ENCODE data around the gene SHPK. TPM values are rescaled to one million over a fixed set of nuclear protein-coding genes. Genes with fewer than 3 reads are reported as not detected.

Gene SHPK
- total and polyA plus RNA-seq, 9 of the 15 experiments (the other 6 are each of a cell fraction or from before 2014, with no cell fraction given): 2.5 to 16.3 (median 11.8) TPM

DNA sequence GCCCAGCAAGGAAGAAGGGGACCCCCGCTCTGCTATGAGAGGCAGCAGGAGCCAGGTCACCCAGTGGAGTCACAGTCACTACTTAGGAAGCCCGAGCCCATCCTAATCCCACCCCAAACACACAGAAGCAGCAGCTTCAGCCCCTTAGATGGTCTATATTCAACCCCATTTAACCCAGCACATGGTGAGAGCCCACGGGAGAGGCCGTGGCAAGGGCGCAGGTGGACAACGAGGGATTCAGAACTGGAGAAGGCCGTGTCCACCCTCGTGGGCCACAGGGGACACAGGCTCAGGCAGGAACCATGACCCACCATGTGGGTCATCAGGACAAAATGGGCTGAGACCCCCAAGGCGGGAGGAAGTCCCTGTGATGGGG is 76.8 kb downstream of the SHPK start:
- FAIRE-seq (no peak), ATAC-seq (no peak), DNase-seq (ENCODE audit: extremely low read depth in 1 of 4, low spot score in 3 of 4) (no peak)
- Histone ChIP-seq H2AFZ (ENCODE audit: low read depth, low read length) (no peak overlapping the region), H3K79me2 (ENCODE audit: control insufficient read depth, insufficient read depth, low read length) (no peaks in the 10 kb centered on the region), H3K9me3 (replicated peaks; ENCODE audit: control insufficient read depth, insufficient read depth, low read depth, low read length) (no peaks in the 10 kb centered on the region), H3K36me3 (ENCODE audit: control insufficient read depth, insufficient read depth, low read length) (no peaks in the 10 kb centered on the region), H3K4me3 (no peak overlapping the region), H3K27ac (ENCODE audit: extremely low read depth, low read depth, low read length) (no peak overlapping the region), H3K4me1 (replicated peaks in 1 of 2; ENCODE audit: control insufficient read depth in 2 of 2, insufficient read depth in 2 of 2, low read length in 2 of 2) (peaks cover 11 to 24% of the 10 kb centered on the region in 2 experiments), H4K20me1 (replicated peaks; ENCODE audit: control insufficient read depth, insufficient read depth, low read length) (no peaks in the 10 kb centered on the region; the same call in 1 of the 2 replicates), H3K27me3 (ENCODE audit: control insufficient read depth in 2 of 2, insufficient read depth in 2 of 2, low read length in 2 of 2) (peaks cover 0 to 11% of the 10 kb centered on the region in 2 experiments; a peak in 2 of 5 replicates), H3K9me1 (ENCODE audit: control insufficient read depth, insufficient read depth, low read length) (peaks cover 4% of the 10 kb centered on the region), H3K9ac (ENCODE audit: insufficient read depth in 1 of 2, low read depth in 2 of 2, low read length in 2 of 2) (no peak overlapping the region), H3K4me2 (ENCODE audit: insufficient read depth, low read length) (no peak overlapping the region)
- CTCF ChIA-PET (ENCODE audit: low intra/inter-chr PET ratio): no interaction called here
- POLR2A ChIA-PET: no interaction called here
- 26% methylated on average over 3 of the region's 9 CpGs for WGBS (ENCODE audit: insufficient coverage, low coverage, missing lambda C conversion rate)
- in situ Hi-C loops (cut with MboI) (no loop called here), intact Hi-C loops (cut with micrococcal nuclease) (no loop called here)
- BruUV-seq (replicated peaks): no TSS peak
- TF ChIP-seq, protein P1, sequence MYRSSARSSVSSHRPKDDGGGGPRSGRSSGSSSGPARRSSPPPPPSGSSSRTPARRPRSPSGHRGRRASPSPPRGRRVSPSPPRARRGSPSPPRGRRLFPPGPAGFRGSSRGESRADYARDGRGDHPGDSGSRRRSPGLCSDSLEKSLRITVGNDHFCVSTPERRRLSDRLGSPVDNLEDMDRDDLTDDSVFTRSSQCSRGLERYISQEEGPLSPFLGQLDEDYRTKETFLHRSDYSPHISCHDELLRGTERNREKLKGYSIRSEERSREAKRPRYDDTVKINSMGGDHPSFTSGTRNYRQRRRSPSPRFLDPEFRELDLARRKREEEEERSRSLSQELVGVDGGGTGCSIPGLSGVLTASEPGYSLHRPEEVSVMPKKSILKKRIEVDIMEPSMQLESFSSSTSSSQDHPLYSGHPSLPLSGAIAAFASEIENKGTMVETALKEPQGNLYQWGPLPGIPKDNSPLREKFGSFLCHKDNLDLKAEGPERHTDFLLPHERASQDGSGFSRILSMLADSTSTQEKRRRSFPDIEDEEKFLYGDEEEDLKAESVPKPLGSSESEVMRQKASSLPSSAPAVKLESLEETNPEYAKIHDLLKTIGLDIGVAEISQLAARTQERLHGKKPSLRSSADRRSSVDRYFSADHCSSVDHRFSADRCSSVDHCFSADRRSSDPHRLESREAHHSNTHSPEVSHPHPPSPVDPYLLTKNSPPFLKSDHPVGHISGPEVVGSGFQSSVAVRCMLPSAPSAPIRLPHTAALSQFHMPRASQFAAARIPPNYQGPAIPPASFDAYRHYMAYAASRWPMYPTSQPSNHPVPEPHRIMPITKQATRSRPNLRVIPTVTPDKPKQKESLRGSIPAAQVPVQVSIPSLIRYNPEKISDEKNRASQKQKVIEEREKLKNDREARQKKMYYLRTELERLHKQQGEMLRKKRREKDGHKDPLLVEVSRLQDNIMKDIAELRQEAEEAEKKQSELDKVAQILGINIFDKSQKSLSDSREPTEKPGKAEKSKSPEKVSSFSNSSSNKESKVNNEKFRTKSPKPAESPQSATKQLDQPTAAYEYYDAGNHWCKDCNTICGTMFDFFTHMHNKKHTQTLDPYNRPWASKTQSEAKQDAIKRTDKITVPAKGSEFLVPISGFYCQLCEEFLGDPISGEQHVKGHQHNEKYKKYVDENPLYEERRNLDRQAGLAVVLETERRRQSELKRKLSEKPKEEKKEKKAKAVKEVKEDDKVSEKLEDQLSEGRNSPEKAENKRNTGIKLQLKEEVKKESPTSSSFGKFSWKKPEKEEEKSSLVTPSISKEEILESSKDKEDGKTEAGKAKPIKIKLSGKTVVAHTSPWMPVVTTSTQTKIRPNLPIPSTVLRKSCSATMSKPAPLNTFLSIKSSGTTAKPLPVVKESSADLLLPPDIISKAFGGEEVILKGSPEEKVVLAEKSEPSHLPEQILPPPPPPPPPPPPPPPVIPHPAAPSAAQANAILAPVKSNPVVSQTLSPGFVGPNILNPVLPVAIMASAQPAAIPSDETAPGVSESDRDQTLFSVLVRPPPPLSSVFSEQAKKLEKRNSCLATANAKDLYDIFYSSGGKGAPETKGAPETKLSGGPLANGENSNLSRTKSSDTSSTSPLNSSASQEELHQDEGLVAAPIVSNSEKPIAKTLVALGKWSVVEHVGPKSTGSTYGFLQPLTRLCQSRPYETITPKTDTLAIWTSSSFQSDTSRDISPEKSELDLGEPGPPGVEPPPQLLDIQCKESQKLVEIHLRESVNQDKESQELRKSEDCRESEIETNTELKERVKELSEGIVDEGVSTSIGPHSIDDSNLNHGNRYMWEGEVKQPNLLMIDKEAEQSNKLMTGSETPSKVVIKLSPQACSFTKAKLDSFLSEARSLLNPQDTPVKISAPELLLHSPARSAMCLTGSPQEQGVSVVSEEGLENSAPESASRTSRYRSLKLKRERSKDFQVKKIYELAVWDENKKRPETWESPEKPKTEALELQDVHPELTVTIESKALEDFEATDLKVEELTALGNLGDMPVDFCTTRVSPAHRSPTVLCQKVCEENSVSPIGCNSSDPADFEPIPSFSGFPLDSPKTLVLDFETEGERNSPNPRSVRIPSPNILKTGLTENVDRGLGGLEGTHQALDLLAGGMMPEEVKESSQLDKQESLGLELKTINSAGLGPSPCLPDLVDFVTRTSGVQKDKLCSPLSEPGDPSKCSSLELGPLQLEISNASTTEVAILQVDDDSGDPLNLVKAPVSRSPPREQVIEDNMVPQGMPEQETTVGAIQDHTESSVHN (IDR thresholded peaks at IDR 0.05; ENCODE audit: borderline replicate concordance in 1 of 2, low read depth in 1 of 2): no peak
- no peak for TF ChIP-seq ZNF12 (CRISPR knock-in tag; IDR thresholded peaks at IDR 0.05)
- no peak for TF ChIP-seq KLF16 (IDR thresholded peaks at IDR 0.05)
- TF ChIP-seq ZNF282 (CRISPR knock-in tag; IDR thresholded peaks at IDR 0.05): no peak
- TF ChIP-seq ZNF124 (CRISPR knock-in tag; IDR thresholded peaks at IDR 0.05): no peak
- TF ChIP-seq, protein P2, sequence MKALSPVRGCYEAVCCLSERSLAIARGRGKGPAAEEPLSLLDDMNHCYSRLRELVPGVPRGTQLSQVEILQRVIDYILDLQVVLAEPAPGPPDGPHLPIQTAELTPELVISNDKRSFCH (CRISPR knock-in tag; IDR thresholded peaks at IDR 0.05): no peak
- TF ChIP-seq, protein P2 (tag; IDR thresholded peaks at IDR 0.05): no peak
- no peak for TF ChIP-seq STAT5A (IDR thresholded peaks at IDR 0.05; ENCODE audit: borderline replicate concordance, low read length)
- no peak for TF ChIP-seq TFAM (CRISPR knock-in tag; conservative IDR thresholded peaks at IDR 0.05)
- TF ChIP-seq RFX7 (CRISPR knock-in tag; IDR thresholded peaks at IDR 0.05): no peak
- no peak for TF ChIP-seq KLF13 (tag; IDR thresholded peaks at IDR 0.05; ENCODE audit: borderline replicate concordance, low read depth)
- TF ChIP-seq TOE1 (IDR thresholded peaks at IDR 0.05; ENCODE audit: borderline replicate concordance): no peak
- no peak for TF ChIP-seq TOE1 (CRISPR knock-in tag; IDR thresholded peaks at IDR 0.05; ENCODE audit: borderline replicate concordance, low read depth)
- TF ChIP-seq, protein P3, sequence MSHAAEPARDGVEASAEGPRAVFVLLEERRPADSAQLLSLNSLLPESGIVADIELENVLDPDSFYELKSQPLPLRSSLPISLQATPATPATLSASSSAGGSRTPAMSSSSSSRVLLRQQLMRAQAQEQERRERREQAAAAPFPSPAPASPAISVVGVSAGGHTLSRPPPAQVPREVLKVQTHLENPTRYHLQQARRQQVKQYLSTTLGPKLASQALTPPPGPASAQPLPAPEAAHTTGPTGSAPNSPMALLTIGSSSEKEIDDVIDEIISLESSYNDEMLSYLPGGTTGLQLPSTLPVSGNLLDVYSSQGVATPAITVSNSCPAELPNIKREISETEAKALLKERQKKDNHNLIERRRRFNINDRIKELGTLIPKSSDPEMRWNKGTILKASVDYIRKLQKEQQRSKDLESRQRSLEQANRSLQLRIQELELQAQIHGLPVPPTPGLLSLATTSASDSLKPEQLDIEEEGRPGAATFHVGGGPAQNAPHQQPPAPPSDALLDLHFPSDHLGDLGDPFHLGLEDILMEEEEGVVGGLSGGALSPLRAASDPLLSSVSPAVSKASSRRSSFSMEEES (CRISPR knock-in tag; IDR thresholded peaks at IDR 0.05): no peak

Data from K562 (cell line).